ENCODE results near the gene GUCY1A1. TPM values are rescaled to one million over a fixed set of nuclear protein-coding genes. Genes with fewer than 3 reads are reported as not detected.

Gene GUCY1A1
- total and polyA plus RNA-seq, 2 of the 4 experiments (the other 2 are of a cell fraction), result 0.19 to 0.54 TPM

DNA sequence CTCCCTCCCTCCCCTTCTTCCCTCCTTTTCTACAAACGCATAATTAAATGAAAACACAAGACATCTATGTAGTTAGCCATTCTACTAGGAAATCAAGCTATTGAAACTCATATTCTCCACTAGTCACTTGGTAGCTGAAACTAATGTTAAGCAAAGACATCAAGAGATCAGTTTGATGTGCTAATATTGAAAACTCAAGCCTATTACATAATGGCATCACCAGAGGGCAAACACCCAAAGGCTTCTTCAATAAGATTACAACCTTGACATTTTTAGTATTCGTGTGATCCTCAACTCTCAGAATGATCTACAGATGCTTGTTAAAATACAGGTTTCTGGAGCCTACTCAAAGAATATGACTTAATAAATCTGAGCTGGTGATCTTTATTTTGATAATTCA lies 6.2 kb upstream of the GUCY1A1 start:
- TF ChIP-seq MXI1 (IDR thresholded peaks at IDR 0.05; ENCODE audit: borderline replicate concordance, low read depth, low read length) (no peak), BHLHE40 (IDR thresholded peaks at IDR 0.05; ENCODE audit: low read depth, low read length) (no peak), MAZ (IDR thresholded peaks at IDR 0.05; ENCODE audit: borderline replicate concordance, low read depth, low read length) (no peak), CHD1 (IDR thresholded peaks at IDR 0.05; ENCODE audit: low read depth, low read length) (no peak), CEBPB (IDR thresholded peaks at IDR 0.05; ENCODE audit: low read depth, low read length) (no peak), MAFK (IDR thresholded peaks at IDR 0.05; ENCODE audit: low read depth, low read length) (no peak), RFX5 (IDR thresholded peaks at IDR 0.05; ENCODE audit: low read depth, low read length) (no peak)
- Histone ChIP-seq H3K56ac (ENCODE audit: extremely low read depth, insufficient read depth, low read length) (no peak overlapping the region), H3K9ac (ENCODE audit: low read depth, low read length) (no peak overlapping the region), H4K20me1 (ENCODE audit: insufficient read depth, low read length) (no peaks in the 10 kb centered on the region), H2AFZ (replicated peaks; ENCODE audit: low read length, poor library complexity) (no peak overlapping the region), H3K23ac (ENCODE audit: low read depth, low read length) (no peak overlapping the region), H3K27me3 (ENCODE audit: control insufficient read depth, insufficient read depth, low read length) (peaks cover 7% of the 10 kb centered on the region), H3K79me1 (ENCODE audit: low read depth in 1 of 2, low read length in 2 of 2) (no peaks in the 10 kb centered on the region), H4K91ac (ENCODE audit: insufficient read depth, low read depth, low read length) (no peak overlapping the region), H3K36me3 (ENCODE audit: control insufficient read depth, insufficient read depth, low read length) (no peaks in the 10 kb centered on the region), H3K4me1 (ENCODE audit: control insufficient read depth, insufficient read depth, low read length) (no peaks in the 10 kb centered on the region), H2BK15ac (ENCODE audit: low read depth, low read length) (no peak overlapping the region), H2BK20ac (ENCODE audit: low read depth, low read length) (no peak overlapping the region), H3K4ac (ENCODE audit: low read depth, low read length) (no peak overlapping the region), H2BK5ac (ENCODE audit: low read depth, low read length, poor library complexity, severe bottlenecking) (no peak overlapping the region), H3K27ac (ENCODE audit: insufficient read depth, low read length) (no peak overlapping the region), H2AK9ac (replicated peaks; ENCODE audit: low read depth, low read length, poor library complexity) (no peak overlapping the region), H2AK5ac (ENCODE audit: low read depth, low read length) (no peak overlapping the region), H3K9me1 (ENCODE audit: insufficient read depth, low read length) (no peaks in the 10 kb centered on the region), H3K4me2 (ENCODE audit: low read depth, low read length) (no peak overlapping the region), H3K14ac (replicated peaks; ENCODE audit: low read depth, low read length) (no peak overlapping the region), H4K5ac (ENCODE audit: low read depth, low read length) (no peak overlapping the region), H4K8ac (ENCODE audit: low read depth in 2 of 2, low read length in 2 of 2) (no peak overlapping the region), H3K4me3 (ENCODE audit: insufficient read depth, low read depth, low read length) (no peak overlapping the region), H3K9me3 (ENCODE audit: control insufficient read depth, insufficient read depth, low read length) (no peaks in the 10 kb centered on the region), H3K18ac (ENCODE audit: low read depth, low read length) (no peak overlapping the region), H2BK120ac (ENCODE audit: low read depth, low read length) (no peak overlapping the region)
- DNase-seq, result no peak
- WGBS, 2 experiments (ENCODE audit: extremely low coverage in 2 of 2, insufficient read length in 1 of 2), result 100% methylated on average over 1 of the region's 2 CpGs; no CpG with 5 or more reads in 1 of the 2 experiments
- ChIA-PET POLR2A (ENCODE audit: unreplicated experiment) (no interaction called here), CTCF (interaction anchor here (0.7 to 0.9 kb wide), 2 partner anchors 34 to 136 kb away, joined by 3 read pairs; no protein-coding TSS in a partner anchor)
- intact Hi-C loops (cut with micrococcal nuclease), result no loop called here
- in situ Hi-C loops (cut with MboI; ENCODE audit: low sequenced_read_pairs), result no loop called here
- ATAC-seq (ENCODE audit: low read depth), result no peak
- dilution Hi-C loops (cut with HindIII; ENCODE audit: low sequenced_read_pairs, unreplicated experiment), result no loop called here
- no TSS peak for BruUV-seq (replicated peaks)
